ENCODE measurements around the gene TCHHL1. TPM values are rescaled to one million over a fixed set of nuclear protein-coding genes. Genes with fewer than 3 reads are reported as not detected.
"Not testable (repeated sequence)": the region's sequence is repeated elsewhere in the genome, so short reads cannot be mapped to it uniquely, and the experiment has no call there.

Gene TCHHL1
- total RNA-seq, 1 experiment from 2014 or later: not detected

DNA sequence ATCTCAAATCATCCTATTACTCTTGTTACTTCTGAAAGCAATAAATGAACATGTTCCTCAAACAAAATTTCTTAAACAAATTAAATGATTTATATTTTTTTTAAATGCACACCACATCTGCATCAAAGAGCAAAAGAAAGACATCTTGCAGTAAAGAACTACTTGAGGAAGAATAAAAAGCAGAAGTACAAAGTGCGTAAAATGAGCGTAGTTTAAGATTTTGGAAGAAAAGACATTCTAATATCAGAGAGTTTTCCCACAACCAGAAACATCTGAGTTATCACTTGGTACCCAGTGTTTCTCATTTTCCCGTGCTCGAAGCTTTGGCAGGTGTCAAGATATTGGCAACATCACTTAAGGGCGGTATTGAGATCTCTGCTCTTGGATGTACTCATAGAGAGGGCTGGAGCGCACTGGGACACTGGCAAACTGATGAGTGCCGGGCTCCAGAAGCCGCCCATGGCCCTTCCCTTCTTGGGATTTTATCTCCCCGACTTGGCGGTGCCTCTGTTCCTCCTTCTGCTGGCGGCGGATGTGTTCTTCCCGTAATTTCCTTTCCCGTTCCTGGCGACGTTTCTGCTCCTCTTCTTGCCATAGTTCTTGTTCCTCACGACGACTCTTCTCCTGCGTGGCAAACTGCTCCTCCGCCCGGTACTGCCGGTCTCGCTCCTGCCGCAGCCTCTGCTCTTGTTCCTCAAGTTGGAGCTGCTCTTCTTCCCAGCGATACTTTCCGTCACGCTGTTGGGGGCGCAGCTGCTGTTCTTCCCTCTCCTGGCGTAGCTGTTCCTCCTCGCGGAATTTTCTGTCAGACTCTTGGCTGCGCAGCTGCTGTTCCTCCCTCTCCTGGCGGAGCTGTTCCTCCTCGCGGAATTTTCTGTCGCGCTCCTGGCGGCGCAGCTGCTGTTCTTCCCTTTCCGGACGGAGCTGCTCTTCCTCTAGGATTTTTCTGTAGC lies 18.4 kb upstream of the TCHHL1 start:
- DNase-seq (ENCODE audit: low read depth): no peak
- in situ Hi-C loops (cut with HindIII; ENCODE audit: low pct_unique_long_range_greater_than_20kb, low sequenced_read_pairs): no loop called here

GRCh38 chr1:152104854-152105253 lies 16.0 kb upstream of the TCHHL1 start:
- DNase-seq (ENCODE audit: low read depth): no peak
- in situ Hi-C loops (cut with HindIII; ENCODE audit: low pct_unique_long_range_greater_than_20kb, low sequenced_read_pairs): no loop called here

- no peak for DNase-seq (ENCODE audit: low read depth)
- in situ Hi-C loops (cut with HindIII; ENCODE audit: low pct_unique_long_range_greater_than_20kb, low sequenced_read_pairs): no loop called here
These were observed 8.1 kb upstream of the TCHHL1 start for GRCh38 chr1:152096931-152097330.

- in situ Hi-C loops (cut with HindIII; ENCODE audit: low pct_unique_long_range_greater_than_20kb, low sequenced_read_pairs): no loop called here
- DNase-seq (ENCODE audit: low read depth): no peak
These were observed 2.1 kb downstream of the TCHHL1 start for GRCh38 chr1:152086760-152087159.

DNA sequence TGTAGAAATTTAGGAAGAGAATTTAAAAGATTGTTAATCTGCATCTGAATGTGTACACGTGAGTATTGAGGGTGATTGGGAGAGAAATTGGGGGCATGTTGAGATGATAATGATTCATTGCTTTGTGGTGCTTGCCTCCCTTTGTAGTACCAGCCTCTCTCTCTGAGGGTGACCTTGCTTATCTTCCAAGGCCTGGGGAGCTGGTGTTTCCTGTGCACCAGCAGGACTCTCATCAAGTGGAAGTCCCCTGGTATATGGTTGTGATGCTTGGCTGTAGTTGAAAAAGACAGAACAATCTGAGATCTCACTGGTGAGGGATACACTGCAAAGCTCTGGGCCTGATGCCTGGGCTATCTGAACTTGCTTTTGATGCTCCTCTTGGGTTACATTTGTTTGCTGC lies 4.0 kb downstream of the TCHHL1 start:
- DNase-seq (ENCODE audit: low read depth): no peak
- in situ Hi-C loops (cut with HindIII; ENCODE audit: low pct_unique_long_range_greater_than_20kb, low sequenced_read_pairs): no loop called here

DNA sequence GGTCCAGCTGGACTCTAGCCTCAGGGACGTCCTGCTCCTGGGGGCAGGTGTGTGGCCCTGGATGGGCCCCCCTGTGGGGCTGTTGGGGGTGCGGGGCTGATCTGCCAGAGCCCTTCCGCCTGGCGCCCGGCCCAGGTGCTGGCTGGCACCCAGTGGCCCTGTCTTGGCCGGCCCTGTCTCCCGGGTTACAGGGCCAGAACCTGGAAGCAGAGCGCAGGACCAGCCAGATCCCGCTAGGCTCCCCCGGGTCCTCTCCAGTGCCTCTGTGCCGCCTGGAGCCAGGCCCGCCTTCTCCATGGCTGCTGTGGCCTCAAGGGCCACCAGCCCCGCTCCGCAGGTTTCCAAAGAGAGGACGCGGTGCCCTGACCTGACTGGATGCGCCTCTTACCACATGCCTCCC lies 7.8 kb downstream of the TCHHL1 start:
- in situ Hi-C loops (cut with HindIII; ENCODE audit: low pct_unique_long_range_greater_than_20kb, low sequenced_read_pairs); DNase-seq (ENCODE audit: low read depth): not testable (repeated sequence)

DNA sequence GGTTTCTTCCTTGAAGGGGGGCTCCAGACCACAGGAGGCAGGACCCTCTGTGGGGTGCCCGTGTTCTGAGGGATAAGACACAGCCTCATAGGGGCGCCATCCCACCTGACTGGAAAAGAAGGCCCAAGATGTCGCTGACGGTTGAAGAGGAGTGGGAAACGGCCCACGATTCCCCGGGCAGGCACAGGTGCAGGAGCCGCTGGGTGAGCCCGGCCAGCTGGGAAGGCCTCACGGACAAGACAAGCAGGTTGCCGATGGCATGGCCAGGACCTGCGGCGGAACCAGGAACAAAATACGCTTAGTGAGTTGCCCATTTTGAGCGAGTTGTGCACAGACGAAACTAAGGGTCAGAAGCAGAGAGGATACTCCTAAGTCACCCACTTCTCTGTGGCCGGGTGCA lies 8.4 kb downstream of the TCHHL1 start:
- in situ Hi-C loops (cut with HindIII; ENCODE audit: low pct_unique_long_range_greater_than_20kb, low sequenced_read_pairs); DNase-seq (ENCODE audit: low read depth): not testable (repeated sequence)

- DNase-seq (ENCODE audit: low read depth): no peak
- in situ Hi-C loops (cut with HindIII; ENCODE audit: low pct_unique_long_range_greater_than_20kb, low sequenced_read_pairs): no loop called here
These were observed 9.9 kb downstream of the TCHHL1 start for GRCh38 chr1:152078831-152079441.

DNA sequence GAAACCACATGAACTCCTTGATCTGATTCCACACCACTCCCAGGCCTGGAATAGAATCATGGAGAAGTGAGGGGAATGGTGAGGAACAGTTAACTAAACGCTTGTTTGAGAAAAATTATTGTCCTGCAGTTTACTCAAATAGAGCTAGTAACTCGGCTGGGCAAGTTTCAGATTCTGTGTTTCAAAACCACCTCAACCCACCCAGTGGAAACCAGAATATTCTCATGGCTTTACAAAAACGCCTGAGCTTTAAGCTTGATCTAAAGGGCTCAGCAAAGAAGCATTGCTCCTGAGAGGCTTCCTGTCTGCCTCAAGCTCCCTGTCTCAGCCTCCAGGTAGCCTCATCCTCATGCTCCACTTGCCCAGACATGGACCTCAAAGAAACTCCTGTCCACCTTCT lies 16.6 kb downstream of the TCHHL1 start:
- in situ Hi-C loops (cut with HindIII; ENCODE audit: low pct_unique_long_range_greater_than_20kb, low sequenced_read_pairs): no loop called here
- no peak for DNase-seq (ENCODE audit: low read depth)

- in situ Hi-C loops (cut with HindIII; ENCODE audit: low pct_unique_long_range_greater_than_20kb, low sequenced_read_pairs): no loop called here
- no peak for DNase-seq (ENCODE audit: low read depth)
These were observed 17.7 kb downstream of the TCHHL1 start for GRCh38 chr1:152071123-152071522.

DNA sequence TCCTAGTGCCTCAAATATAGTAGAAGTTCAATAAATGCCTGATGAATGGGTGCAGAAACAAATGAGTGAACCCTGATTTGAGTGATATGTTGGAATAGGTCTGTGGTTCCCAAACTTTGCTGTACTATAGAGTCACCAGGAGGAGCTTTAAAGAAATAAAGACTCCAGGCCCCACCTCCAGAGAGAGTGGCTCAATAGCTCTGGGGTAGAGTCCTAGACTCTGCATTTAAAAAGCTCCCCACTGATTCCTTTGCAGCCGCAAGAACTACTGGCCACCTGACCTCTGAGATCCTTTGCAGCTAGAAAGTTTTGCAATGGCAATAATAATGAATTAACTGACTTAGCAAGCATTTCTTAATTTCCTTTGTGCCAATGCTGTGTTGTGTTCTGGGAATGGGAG lies 20.9 kb downstream of the TCHHL1 start:
- DNase-seq (ENCODE audit: low read depth): no peak
- in situ Hi-C loops (cut with HindIII; ENCODE audit: low pct_unique_long_range_greater_than_20kb, low sequenced_read_pairs): no loop called here

DNA sequence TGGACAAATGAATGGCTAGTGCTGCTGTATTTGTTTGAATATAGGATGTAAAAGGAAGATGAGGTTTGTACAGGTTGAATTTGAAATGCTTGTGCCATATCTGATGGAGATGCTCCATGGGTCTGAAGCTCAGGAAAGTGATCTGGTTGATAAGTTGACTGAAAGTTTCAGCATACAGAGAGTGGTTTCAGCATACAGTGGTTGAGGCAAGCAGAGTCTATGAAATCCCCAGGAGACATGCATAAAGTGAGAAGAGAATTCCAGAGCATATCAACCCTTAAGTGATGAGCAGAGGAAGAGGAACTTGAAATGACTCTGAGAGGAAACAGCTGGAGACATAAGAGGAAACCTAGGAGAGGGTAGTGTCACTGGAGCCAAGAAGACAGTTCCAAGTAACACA lies 21.7 kb downstream of the TCHHL1 start:
- DNase-seq (ENCODE audit: low read depth): no peak
- in situ Hi-C loops (cut with HindIII; ENCODE audit: low pct_unique_long_range_greater_than_20kb, low sequenced_read_pairs): no loop called here

DNA sequence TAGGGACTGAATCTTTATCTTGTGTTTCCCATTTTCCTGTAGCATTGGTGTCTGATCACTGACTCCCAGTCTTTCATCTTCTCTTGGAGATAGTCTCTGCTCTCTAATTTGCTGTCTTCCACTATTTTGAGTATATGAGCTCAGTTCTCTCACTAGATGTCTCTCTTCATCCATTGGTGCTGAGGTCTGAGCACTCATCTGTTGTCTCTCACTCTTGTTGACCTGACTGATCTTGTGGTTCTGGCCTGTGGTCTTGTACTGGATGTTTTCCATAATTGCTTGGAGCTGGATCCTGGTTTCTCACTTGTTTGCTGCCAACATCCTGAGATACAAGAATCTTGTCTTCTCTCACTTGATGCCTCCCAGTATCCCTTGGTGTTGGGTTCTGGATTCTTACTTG lies 26.9 kb downstream of the TCHHL1 start:
- in situ Hi-C loops (cut with HindIII; ENCODE audit: low pct_unique_long_range_greater_than_20kb, low sequenced_read_pairs): no loop called here
- no peak for DNase-seq (ENCODE audit: low read depth)

GRCh38 chr1:152053375-152053774 lies 35.5 kb downstream of the TCHHL1 start:
- in situ Hi-C loops (cut with HindIII; ENCODE audit: low pct_unique_long_range_greater_than_20kb, low sequenced_read_pairs): no loop called here
- DNase-seq (ENCODE audit: low read depth): no peak

DNA sequence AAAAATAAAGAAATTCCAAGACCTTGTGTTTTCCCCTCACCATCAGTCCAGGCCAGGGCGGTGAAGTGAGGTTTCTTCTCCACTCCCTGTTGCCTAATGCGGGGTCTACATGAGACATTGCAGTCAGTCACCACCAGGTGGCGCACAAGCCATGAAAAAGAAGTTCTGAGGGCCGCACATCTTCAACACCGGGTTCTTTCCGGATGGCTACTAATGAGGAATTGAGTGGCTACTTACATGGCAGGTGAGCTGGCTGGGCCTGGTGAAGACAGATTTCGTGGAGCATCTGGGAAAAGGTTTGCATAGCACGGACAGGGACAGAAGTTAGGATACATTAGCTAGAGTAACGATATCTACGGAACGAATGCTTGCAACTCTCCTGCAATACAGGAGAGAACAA lies 36.3 kb downstream of the TCHHL1 start:
- DNase-seq (ENCODE audit: low read depth): peak; percentile 74
- in situ Hi-C loops (cut with HindIII; ENCODE audit: low pct_unique_long_range_greater_than_20kb, low sequenced_read_pairs): no loop called here

DNA sequence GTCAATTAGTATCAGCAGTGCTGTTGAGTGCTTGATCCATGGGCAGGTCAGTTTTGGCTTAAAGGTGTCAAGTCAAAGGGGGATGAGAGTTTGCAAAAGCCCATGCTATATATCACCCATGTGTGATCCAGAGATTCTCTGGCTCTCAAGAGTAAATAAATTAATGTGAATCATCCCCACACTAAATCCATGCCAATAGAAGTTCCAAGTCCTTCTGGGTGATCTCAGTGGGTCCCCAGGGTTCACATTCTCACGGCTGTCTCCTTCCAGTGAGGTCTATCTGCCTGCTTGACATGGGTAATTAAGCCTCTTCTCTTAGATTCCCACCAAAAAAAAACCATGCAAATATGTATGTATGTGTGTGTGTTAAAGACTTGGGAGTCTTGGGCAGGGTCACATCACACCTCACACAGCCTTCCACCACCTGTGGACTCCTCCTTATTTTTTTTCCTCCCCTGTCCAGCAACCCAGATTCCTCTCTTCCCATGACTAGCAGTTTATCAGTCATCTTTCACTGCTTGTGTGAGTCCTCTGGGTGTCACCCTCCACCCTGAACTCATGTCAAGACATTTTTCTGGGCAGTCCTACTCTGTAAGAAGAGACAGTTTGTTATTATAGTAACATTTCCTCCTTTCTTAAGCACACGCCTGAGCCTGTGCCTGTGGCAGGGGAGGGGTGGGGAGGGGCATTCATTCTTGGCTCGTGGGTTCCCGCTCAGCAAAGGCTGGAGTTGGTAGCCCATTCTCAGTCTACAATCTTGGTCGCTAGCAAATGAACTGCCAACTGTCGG lies 37.8 kb downstream of the TCHHL1 start:
- DNase-seq (ENCODE audit: low read depth): peak; percentile 70
- in situ Hi-C loops (cut with HindIII; ENCODE audit: low pct_unique_long_range_greater_than_20kb, low sequenced_read_pairs): no loop called here

DNA sequence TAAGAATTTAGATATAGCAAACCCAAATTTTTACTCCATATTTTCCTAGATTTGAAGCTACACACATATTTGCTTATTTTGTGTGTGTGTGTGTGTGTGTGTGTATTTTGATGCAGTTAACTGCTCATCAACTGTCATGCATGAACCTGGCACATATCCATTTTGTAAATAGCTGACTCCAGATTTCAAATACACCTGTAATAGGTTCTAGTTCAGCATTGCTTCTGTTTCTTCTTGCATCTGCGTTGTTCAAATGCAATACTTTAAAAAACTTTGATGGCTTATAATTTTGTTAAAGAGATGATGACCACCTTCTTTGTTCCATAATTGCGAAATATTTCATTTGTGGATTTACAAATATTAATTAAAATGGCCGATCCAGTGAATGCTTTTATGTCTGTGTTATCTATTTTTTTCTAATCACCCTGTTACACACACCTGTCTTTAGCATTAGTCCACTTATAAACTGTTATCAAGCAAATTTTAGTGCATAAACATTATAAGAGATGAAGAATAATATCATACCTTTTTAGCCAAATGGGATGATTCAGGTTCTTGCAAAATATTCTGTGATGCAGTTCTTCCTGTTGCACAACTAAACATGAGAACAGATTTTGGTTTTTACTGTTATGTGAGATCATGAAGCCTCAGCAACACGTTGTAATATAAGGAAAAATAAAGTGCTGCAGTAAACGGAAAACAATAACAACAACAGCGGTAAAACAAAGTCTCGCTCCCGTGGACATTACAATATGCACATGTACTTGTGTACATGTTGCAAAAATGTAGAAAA lies 39.4 kb downstream of the TCHHL1 start:
- in situ Hi-C loops (cut with HindIII; ENCODE audit: low pct_unique_long_range_greater_than_20kb, low sequenced_read_pairs): no loop called here
- DNase-seq (ENCODE audit: low read depth): no peak

GRCh38 chr1:152048416-152049009 lies 40.4 kb downstream of the TCHHL1 start:
- peak; percentile 98 for DNase-seq (ENCODE audit: low read depth)
- in situ Hi-C loops (cut with HindIII; ENCODE audit: low pct_unique_long_range_greater_than_20kb, low sequenced_read_pairs): no loop called here

Measured in Caki2 (cell line).